ENCODE data around the gene CHFR.
"Not testable (repeated sequence)": the region's sequence is repeated elsewhere in the genome, so short reads cannot be mapped to it uniquely, and the experiment has no call there.

The CHFR gene, protein sequence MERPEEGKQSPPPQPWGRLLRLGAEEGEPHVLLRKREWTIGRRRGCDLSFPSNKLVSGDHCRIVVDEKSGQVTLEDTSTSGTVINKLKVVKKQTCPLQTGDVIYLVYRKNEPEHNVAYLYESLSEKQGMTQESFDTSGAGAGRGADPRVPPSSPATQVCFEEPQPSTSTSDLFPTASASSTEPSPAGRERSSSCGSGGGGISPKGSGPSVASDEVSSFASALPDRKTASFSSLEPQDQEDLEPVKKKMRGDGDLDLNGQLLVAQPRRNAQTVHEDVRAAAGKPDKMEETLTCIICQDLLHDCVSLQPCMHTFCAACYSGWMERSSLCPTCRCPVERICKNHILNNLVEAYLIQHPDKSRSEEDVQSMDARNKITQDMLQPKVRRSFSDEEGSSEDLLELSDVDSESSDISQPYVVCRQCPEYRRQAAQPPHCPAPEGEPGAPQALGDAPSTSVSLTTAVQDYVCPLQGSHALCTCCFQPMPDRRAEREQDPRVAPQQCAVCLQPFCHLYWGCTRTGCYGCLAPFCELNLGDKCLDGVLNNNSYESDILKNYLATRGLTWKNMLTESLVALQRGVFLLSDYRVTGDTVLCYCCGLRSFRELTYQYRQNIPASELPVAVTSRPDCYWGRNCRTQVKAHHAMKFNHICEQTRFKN

DNA sequence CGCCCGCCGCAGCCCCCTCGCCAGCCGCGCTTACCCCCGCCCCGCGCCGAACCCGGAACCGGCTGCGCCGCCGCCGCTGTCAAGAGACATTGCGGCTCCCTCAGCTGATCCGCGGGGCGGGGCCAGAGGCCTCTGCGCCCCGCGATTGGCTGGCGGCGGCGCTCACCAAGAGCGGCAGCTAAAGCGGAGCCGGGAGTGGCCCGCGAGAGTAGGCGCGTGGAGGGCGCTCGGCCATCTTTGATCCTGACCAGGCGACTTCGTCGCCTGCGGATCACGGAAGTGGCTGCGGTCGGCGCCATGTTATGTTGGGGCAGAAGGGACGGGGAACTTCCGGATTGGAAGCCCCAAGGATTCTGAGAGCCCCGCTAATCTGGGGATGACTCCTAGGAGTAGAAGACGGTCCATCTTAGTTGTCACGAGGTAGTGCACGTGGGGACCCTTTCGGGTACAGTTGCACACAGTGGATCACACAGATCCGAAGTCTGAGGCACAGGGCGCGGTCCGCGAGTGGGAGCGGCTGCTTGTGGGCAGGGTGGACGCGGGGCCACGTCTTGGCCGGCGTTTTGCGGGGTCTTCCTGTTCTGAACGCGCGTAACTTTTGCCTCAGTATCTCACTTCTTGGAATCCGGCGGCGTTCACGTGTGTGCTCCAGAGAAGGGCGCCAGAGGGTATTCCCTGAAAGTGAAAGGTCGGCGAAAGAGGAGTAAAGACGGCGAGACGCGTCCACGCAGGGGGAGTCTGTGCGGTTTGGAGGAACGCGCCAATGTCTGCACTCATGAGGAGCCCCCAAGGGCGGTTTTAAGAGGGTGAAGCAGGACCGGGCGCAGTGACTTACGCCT lies at the start of gene CHFR:
Gene CHFR, minus strand, starts transcription at position 93 of the 839 bp plus-strand sequence. CDS start 277 bp downstream, outside the sequence.
- DNase-seq (ENCODE audit: low read depth), result peak; percentile 98
- H3K4me3 ChIP-seq (replicated peaks; ENCODE audit: low read depth, low read length), result peak within 1 kb of the TSS; percentile 86
- TF ChIP-seq, protein P1, sequence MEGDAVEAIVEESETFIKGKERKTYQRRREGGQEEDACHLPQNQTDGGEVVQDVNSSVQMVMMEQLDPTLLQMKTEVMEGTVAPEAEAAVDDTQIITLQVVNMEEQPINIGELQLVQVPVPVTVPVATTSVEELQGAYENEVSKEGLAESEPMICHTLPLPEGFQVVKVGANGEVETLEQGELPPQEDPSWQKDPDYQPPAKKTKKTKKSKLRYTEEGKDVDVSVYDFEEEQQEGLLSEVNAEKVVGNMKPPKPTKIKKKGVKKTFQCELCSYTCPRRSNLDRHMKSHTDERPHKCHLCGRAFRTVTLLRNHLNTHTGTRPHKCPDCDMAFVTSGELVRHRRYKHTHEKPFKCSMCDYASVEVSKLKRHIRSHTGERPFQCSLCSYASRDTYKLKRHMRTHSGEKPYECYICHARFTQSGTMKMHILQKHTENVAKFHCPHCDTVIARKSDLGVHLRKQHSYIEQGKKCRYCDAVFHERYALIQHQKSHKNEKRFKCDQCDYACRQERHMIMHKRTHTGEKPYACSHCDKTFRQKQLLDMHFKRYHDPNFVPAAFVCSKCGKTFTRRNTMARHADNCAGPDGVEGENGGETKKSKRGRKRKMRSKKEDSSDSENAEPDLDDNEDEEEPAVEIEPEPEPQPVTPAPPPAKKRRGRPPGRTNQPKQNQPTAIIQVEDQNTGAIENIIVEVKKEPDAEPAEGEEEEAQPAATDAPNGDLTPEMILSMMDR (IDR thresholded peaks at IDR 0.05; ENCODE audit: low read length, missing control alignments), result no peak

DNA sequence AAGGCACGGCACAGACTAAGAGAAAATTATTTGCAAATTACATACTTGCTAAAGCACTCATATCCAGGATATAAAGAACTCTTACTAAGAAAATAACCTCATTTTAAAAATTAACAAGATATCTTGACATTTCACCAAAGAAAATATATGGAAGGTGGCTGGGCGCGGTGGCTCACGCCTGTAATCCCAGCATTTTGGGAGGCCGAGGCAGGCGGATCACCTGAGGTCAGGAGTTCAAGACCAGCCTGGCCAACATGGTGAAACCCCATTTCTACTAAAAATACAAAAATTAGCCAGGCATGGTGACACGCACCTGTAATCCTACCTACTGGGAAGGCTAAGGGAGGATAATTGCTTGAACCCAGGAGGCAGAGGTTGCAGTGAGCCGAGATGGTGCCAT lies 49.5 kb upstream of the CHFR start:
- not testable (repeated sequence) for H3K4me3 ChIP-seq (replicated peaks; ENCODE audit: low read depth, low read length); DNase-seq (ENCODE audit: low read depth)

DNA sequence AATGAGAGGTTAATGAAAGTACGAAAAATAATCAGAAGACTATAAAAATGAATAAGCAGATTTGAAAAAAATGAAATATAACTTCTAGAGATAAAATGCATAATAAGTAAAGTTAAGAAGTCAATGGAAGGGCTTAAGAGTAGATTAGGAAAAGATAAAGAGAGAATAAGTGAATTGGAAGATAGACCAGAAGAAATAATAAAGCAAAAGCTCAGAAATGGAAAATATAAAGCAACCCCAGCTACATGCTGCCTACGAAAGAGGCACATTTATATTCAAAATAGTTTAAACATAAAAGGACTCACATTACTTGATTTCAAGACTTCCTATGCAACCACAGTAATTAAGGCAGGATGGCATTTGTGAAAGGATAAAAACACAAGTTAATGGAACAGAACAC lies 48.8 kb upstream of the CHFR start:
- no peak for DNase-seq (ENCODE audit: low read depth)
- TF ChIP-seq, protein P1 (IDR thresholded peaks at IDR 0.05; ENCODE audit: low read length, missing control alignments), result no peak
- no peak overlapping the region for H3K4me3 ChIP-seq (replicated peaks; ENCODE audit: low read depth, low read length)

DNA sequence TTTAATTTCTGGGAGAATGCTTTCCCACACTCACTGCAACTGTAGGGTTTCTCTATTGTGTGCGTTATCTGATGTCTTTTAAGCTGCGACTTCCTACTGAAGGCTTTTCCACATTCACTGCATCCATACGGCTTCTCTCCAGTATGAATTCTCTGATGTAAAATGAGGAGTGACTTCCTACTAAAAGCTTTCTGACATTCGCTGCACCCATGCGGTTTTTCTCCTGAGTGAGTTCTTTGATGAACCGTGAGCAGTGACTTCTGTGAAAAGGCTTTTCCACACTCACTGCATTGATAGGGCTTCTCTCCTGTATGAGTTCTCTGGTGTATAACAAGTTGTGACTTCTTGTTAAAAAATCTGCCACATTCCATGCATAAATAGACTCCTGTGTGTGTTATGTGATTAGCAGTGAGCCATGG lies 39.0 kb upstream of the CHFR start:
- H3K4me3 ChIP-seq (replicated peaks; ENCODE audit: low read depth, low read length), result no peak overlapping the region
- TF ChIP-seq, protein P1 (IDR thresholded peaks at IDR 0.05; ENCODE audit: low read length, missing control alignments), result no peak
- DNase-seq (ENCODE audit: low read depth), result no peak

DNA sequence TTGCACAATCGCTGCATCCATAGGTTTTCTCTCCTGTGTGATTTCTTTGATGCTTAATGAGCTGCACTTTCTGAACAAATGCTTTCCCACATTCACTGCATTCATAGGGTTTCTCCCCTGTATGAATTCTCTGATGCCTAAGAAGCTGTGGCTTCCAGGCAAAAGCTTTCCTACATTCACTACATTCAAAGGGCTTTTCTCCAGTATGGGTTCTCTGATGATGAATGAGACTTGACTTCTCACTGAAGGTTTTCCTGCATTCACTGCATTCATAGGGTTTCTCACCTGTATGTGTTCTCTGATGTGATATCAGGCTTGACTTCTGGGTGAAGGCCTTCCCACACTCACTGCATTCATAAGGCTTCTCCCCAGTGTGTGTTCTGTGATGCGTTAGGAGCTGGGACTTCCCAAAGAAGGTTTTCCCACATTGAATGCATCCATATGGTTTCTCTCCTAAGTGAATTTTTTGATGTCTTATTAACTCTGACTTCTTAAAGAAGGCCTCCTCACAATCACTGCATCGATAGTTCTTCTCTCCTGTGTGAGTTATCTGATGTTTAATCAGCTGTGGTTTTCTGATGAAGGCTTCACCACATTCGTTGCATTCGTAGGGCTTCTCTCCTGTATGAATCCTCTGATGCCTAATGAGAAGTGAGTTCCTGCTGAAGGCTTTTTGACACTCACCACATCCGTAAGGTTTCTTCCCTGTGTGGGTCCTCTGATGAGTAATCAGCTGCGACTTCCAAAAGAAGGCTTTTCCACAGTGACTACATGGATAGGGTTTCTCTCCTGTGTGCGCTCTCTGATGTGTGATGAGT lies 38.4 kb upstream of the CHFR start:
- no peak overlapping the region for H3K4me3 ChIP-seq (replicated peaks; ENCODE audit: low read depth, low read length)

DNA sequence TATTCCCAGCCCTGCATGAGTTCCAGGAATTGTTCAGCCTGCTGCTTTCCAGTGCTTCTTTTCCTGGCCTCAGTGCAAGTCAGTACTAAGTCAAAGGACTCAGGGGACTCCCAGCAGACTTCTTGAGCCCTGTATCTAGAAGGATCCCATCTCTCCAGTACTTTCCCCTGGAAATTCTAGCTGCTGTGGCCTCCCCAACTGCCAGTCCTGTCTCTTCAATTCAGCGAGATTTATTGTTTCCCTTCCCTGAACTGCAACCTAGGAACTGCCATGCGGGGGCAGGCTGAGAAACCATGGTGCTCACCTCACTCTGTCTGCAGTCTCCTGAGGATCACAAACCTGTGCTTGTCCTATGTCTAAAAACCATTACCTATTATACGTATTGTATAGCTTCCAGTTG lies 37.0 kb upstream of the CHFR start:
- DNase-seq (ENCODE audit: low read depth), result no peak
- TF ChIP-seq, protein P1 (IDR thresholded peaks at IDR 0.05; ENCODE audit: low read length, missing control alignments), result no peak

More for the DNA sequence above, 38.4 kb upstream of the CHFR start:
- no peak for DNase-seq (ENCODE audit: low read depth)
- TF ChIP-seq, protein P1 (IDR thresholded peaks at IDR 0.05; ENCODE audit: low read length, missing control alignments), result no peak

More for the DNA sequence above, 37.0 kb upstream of the CHFR start:
- no peak overlapping the region for H3K4me3 ChIP-seq (replicated peaks; ENCODE audit: low read depth, low read length)
